ENCODE data around the gene SV2C. TPM values are rescaled to one million over a fixed set of nuclear protein-coding genes. Genes with fewer than 3 reads are reported as not detected.

The SV2C gene
- total RNA-seq, 1 experiment from 2014 or later = 0.09 TPM

- TF ChIP-seq ARID4B (CRISPR knock-in tag; IDR thresholded peaks at IDR 0.05; ENCODE audit: borderline replicate concordance) = no peak
- no peak for TF ChIP-seq ZBTB43 (CRISPR knock-in tag; IDR thresholded peaks at IDR 0.05)
- TF ChIP-seq ZNF232 (CRISPR knock-in tag; IDR thresholded peaks at IDR 0.05) = no peak
- no peak for TF ChIP-seq PRRX2 (CRISPR knock-in tag; IDR thresholded peaks at IDR 0.05)
- TF ChIP-seq MLX (CRISPR knock-in tag; IDR thresholded peaks at IDR 0.05) = no peak
- no peak for TF ChIP-seq NFYB (CRISPR knock-in tag; conservative IDR thresholded peaks at IDR 0.05; ENCODE audit: low read depth)
- no peak for TF ChIP-seq ZNF416 (CRISPR knock-in tag; IDR thresholded peaks at IDR 0.05)
- TF ChIP-seq E2F1 (CRISPR knock-in tag; IDR thresholded peaks at IDR 0.05) = no peak
- no peak for TF ChIP-seq USF1 (CRISPR knock-in tag; IDR thresholded peaks at IDR 0.05)
- TF ChIP-seq HMGA2 (CRISPR knock-in tag; IDR thresholded peaks at IDR 0.05) = no peak
- TF ChIP-seq TEAD1 (CRISPR knock-in tag; IDR thresholded peaks at IDR 0.05) = no peak
- no peak for TF ChIP-seq NFE2L1 (CRISPR knock-in tag; IDR thresholded peaks at IDR 0.05)
- TF ChIP-seq MAX (CRISPR knock-in tag; IDR thresholded peaks at IDR 0.05) = no peak
Measured at GRCh38 chr5:76380346-76381066, 297.3 kb downstream of the SV2C start (continued).

GRCh38 chr5:76383126-76383832 is 300.1 kb downstream of the SV2C start:
- H3K27me3 Mint-ChIP-seq (ENCODE audit: low read depth) = no peaks in the 10 kb centered on the region
- DNase-seq (ENCODE audit: low spot score) (no peak), ATAC-seq (no peak)
- H3K27ac Mint-ChIP-seq = no peak overlapping the region
- no peak overlapping the region for H3K4me3 Mint-ChIP-seq
- H3K36me3 Mint-ChIP-seq = no peaks in the 10 kb centered on the region
- TF ChIP-seq E2F1 (CRISPR knock-in tag; IDR thresholded peaks at IDR 0.05) (no peak), SOX15 (CRISPR knock-in tag; IDR thresholded peaks at IDR 0.05) (no peak), OVOL2 (CRISPR knock-in tag; IDR thresholded peaks at IDR 0.05; ENCODE audit: borderline replicate concordance) (no peak), SMAD3 (CRISPR knock-in tag; IDR thresholded peaks at IDR 0.05; ENCODE audit: borderline replicate concordance) (no peak), MXD4 (CRISPR knock-in tag; IDR thresholded peaks at IDR 0.05; ENCODE audit: borderline replicate concordance) (no peak), EMX1 (CRISPR knock-in tag; IDR thresholded peaks at IDR 0.05) (no peak), AR (CRISPR knock-in tag; IDR thresholded peaks at IDR 0.05) (no peak)
- ChIA-PET CTCF (interaction anchor here (0.8 kb wide), 1 partner anchor 20 kb away, joined by 3 read pairs; no protein-coding TSS in a partner anchor), POLR2A (no interaction called here)
- peaks cover 22% of the 10 kb centered on the region for H3K4me1 Mint-ChIP-seq
- no peaks in the 10 kb centered on the region for H3K9me3 Mint-ChIP-seq
